ENCODE results near the gene LRRC45. TPM values are rescaled to one million over a fixed set of nuclear protein-coding genes. Genes with fewer than 3 reads are reported as not detected.

Gene LRRC45
- total and polyA plus RNA-seq, 9 donors = 0.67 to 16.4 (median 7.1) TPM

DNA sequence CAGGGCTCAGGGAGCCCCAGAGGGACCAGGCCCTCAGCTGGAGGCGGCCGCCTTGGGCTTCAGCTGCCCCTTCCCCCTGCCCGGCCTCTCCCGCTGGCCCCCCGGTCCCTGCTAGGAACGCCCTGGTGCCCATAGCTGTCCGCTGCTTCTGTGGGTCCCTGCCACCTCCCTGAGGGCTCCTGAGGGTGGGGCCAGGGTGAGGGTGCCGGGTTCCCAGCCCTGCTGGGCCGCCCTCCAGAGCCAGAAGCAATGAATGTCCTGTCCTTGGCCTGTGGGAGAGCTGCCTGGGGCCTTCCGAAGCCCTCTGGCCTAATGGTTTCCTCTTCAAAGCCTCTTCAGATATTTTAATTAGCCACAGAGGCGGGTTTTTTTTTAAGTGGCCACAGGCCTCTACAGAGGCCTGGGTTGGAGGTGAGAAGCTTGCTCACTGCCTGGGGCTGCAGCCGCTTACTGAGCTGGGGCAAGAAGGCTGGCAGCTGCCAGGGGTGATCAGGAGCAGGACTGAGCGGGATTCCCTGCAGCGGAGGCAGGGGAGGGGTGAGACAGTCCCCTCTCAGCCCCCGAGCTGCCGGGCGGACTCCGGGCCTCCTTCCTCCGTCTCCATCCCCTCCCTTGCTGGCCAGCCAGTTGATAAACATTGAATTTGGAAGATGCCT is 10.3 kb upstream of the LRRC45 start:
- WGBS, 3 donors = 65 to 81% (median 76%) methylated on average over 11 to 19 of the region's 19 CpGs
- no peak overlapping the region for H3K4me3 ChIP-seq
- intact Hi-C loops (cut with DNase I) = no loop called here

GRCh38 chr17:82013341-82013740 is 9.8 kb upstream of the LRRC45 start:
- Histone ChIP-seq H3K9me3 (no peaks in the 10 kb centered on the region), H3K27me3 (no peaks in the 10 kb centered on the region), H3K27ac (no peak overlapping the region), H3K4me1 (ENCODE audit: insufficient read depth) (no peaks in the 10 kb centered on the region), H3K36me3 (no peaks in the 10 kb centered on the region), H3K4me3 (no peak overlapping the region)
- intact Hi-C loops (cut with DNase I) = no loop called here
- 63 to 67% (median 64%) methylated on average over 21 to 22 of the region's 22 CpGs for WGBS, 3 donors
- no peak for DNase-seq
- TF ChIP-seq POLR2A (IDR thresholded peaks at IDR 0.05) (no peak), EP300 (IDR thresholded peaks at IDR 0.05) (no peak)
- TF ChIP-seq, protein P1, sequence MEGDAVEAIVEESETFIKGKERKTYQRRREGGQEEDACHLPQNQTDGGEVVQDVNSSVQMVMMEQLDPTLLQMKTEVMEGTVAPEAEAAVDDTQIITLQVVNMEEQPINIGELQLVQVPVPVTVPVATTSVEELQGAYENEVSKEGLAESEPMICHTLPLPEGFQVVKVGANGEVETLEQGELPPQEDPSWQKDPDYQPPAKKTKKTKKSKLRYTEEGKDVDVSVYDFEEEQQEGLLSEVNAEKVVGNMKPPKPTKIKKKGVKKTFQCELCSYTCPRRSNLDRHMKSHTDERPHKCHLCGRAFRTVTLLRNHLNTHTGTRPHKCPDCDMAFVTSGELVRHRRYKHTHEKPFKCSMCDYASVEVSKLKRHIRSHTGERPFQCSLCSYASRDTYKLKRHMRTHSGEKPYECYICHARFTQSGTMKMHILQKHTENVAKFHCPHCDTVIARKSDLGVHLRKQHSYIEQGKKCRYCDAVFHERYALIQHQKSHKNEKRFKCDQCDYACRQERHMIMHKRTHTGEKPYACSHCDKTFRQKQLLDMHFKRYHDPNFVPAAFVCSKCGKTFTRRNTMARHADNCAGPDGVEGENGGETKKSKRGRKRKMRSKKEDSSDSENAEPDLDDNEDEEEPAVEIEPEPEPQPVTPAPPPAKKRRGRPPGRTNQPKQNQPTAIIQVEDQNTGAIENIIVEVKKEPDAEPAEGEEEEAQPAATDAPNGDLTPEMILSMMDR (IDR thresholded peaks at IDR 0.05) = no peak

More for the DNA sequence above, 10.3 kb upstream of the LRRC45 start:
- DNase-seq = no peak
- H3K36me3 ChIP-seq = no peaks in the 10 kb centered on the region
- no peaks in the 10 kb centered on the region for H3K9me3 ChIP-seq
- no peak overlapping the region for H3K27ac ChIP-seq
- no peak for TF ChIP-seq POLR2A (IDR thresholded peaks at IDR 0.05)
- H3K27me3 ChIP-seq = no peaks in the 10 kb centered on the region
- no peaks in the 10 kb centered on the region for H3K4me1 ChIP-seq (ENCODE audit: insufficient read depth)

DNA sequence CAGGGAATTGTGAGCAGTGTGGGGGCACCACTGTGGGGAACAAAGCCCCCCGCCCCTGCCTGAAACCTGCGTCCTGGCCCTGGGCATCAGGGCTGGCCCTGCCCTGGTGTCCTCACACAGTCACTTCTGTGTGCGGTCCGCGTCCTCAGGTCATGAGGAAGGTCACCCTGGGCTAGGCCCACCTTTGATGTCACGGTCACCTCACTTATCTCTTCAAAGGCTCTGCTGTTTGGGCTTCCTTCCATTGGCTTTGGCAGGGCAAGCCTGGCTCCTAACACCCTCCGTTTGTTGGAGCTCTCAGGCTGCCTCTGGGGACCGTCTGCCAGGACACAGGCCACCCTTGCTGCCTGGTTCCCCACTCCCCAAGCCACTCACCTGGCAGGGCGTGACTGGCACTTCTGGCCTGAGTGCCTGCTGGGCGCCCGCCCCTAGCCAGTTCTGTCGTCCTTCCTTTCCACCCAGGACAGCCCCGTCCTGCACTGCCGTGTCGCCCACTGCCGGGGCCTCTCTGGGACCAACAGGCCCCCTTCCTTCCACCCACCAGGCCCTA is 9.3 kb upstream of the LRRC45 start:
- TF ChIP-seq EP300 (IDR thresholded peaks at IDR 0.05) (no peak), POLR2A (IDR thresholded peaks at IDR 0.05) (no peak)
- TF ChIP-seq, protein P1 (IDR thresholded peaks at IDR 0.05) = no peak
- H3K36me3 ChIP-seq = no peaks in the 10 kb centered on the region
- no peaks in the 10 kb centered on the region for H3K9me3 ChIP-seq
- no peaks in the 10 kb centered on the region for H3K4me1 ChIP-seq (ENCODE audit: insufficient read depth)
- H3K4me3 ChIP-seq = no peak overlapping the region
- DNase-seq = no peak
- H3K27ac ChIP-seq = no peak overlapping the region
- intact Hi-C loops (cut with DNase I) = no loop called here
- WGBS, 3 donors = 91 to 94% (median 92%) methylated on average over 16 of the region's 16 CpGs
- H3K27me3 ChIP-seq = no peaks in the 10 kb centered on the region

GRCh38 chr17:82014432-82014831 is 8.7 kb upstream of the LRRC45 start:
- DNase-seq = no peak
- Histone ChIP-seq H3K9me3 (no peaks in the 10 kb centered on the region), H3K27me3 (no peaks in the 10 kb centered on the region), H3K4me3 (no peak overlapping the region), H3K27ac (no peak overlapping the region), H3K36me3 (no peaks in the 10 kb centered on the region), H3K4me1 (ENCODE audit: insufficient read depth) (no peaks in the 10 kb centered on the region)
- 74 to 81% (median 75%) methylated on average over 23 of the region's 23 CpGs for WGBS, 3 donors
- intact Hi-C loops (cut with DNase I) = no loop called here
- TF ChIP-seq EP300 (IDR thresholded peaks at IDR 0.05) (no peak), POLR2A (IDR thresholded peaks at IDR 0.05) (no peak)
- TF ChIP-seq, protein P1 (IDR thresholded peaks at IDR 0.05) = no peak

DNA sequence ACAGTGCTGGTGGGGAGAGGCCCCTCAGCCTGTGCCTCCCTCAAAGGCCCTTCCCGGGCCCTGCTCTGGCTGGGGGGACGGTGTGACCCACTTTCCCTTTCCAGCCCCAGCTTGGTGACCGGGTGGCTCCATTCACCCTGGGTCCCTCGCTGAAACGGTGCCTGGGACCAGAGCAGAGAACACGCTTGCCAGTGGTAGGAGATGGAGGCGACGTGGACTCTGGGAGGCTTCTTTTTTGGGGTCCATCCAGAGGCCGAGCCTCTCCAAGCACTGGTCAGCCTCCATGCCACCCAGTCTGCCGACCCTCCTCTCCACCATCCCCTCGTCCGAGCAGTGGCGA is 8.2 kb upstream of the LRRC45 start:
- no peaks in the 10 kb centered on the region for H3K4me1 ChIP-seq (ENCODE audit: insufficient read depth)
- H3K9me3 ChIP-seq = no peaks in the 10 kb centered on the region
- H3K27ac ChIP-seq = no peak overlapping the region
- H3K4me3 ChIP-seq = no peak overlapping the region
- TF ChIP-seq EP300 (IDR thresholded peaks at IDR 0.05) (no peak), POLR2A (IDR thresholded peaks at IDR 0.05) (no peak)
- TF ChIP-seq, protein P1 (IDR thresholded peaks at IDR 0.05) = no peak
- intact Hi-C loops (cut with DNase I) = loop anchor here in 2 of 4 donors (5.0 kb wide), 1 partner anchor 53 kb away; the partner anchor contains the start of gene NOTUM (in 2 of the 2)
- no peaks in the 10 kb centered on the region for H3K27me3 ChIP-seq
- WGBS, 3 donors = 86 to 88% (median 87%) methylated on average over 13 of the region's 13 CpGs
- no peak for DNase-seq
- H3K36me3 ChIP-seq = no peaks in the 10 kb centered on the region
